Retinal pigment epithelial cell (primary cell): ENCODE results near the gene ALDH18A1.
"Not testable (repeated sequence)": the region's sequence is repeated elsewhere in the genome, so short reads cannot be mapped to it uniquely, and the experiment has no call there.

Experiments used
- DNase-seq: peaks from one replicate; pipeline ENCODE4 v3.0.0-alpha.2; 2010; ENCODE audit warnings: low read depth
- H3K4me3 ChIP-seq: 2 replicates; pipeline ENCODE4 v1.5.1; 2011; ENCODE audit warnings: mild to moderate bottlenecking, low read length, control low read depth, moderate library complexity
- CTCF ChIP-seq: conservative IDR thresholded peaks from 2 replicates; pipeline ENCODE4 v1.5.1; 2011; ENCODE audit warnings: low read depth, low read length, control low read depth, inconsistent platforms

ALDH18A1 gene

DNA sequence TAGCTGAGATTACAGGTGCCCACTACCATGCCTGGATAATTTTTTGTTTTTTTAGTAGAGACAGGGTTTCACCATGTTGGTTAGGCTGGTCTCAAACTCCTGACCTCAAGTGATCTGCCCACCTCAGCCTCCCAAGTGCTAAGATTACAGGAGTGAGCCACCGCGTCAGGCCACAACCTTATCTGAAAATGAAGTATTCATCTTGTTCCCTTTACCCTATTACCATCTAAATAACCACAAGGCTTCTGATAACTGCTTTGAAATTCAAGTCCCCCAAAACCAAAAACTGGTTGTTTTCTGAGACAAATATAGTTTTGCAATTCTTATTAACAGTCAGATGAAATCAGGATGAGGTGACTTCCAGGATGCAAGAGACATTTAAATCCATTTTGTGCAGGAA lies 34.8 kb upstream of the ALDH18A1 start:
- no peak for DNase-seq
- no peak for TF ChIP-seq CTCF
- H3K4me3 ChIP-seq = no peak overlapping the region

DNA sequence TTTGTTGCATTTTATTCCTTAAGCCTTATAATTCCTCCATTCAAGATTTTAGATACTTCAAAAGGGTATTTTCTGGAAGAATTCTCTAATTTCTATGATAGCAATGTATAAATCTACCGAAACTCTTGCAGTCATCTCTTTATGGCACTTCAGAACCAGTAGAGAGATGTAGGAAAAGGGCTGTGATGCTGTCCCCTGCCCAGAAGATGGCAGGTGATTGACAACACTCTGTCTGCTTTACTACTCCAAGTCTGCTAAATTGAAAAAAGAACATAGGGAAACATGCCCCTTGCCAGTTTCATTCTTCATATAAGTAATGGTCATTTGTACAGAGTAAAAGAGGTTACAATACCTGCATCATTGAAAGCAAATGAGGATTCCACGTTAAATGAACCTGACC lies 32.1 kb upstream of the ALDH18A1 start:
- no peak for DNase-seq
- TF ChIP-seq CTCF = no peak
- no peak overlapping the region for H3K4me3 ChIP-seq

DNA sequence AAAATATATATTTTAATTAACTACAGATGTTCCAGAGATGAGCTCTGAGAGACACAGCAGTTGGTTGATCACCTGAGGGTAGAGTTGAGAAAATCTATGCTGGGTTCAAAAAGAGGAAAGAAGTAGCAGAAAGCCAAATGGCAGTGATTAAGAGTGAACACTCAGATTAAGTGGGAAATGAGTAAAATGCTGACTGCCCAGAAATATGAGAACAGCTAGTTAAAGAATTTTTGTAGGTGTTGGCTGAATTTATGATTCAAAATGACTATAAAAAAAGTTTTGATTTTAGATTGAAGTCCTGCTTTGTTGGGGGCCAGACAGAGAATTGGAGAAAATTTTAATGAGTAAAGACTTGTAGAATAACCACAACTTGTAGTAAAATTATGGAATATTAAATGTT lies 27.5 kb upstream of the ALDH18A1 start:
- TF ChIP-seq CTCF = no peak
- no peak for DNase-seq
- no peak overlapping the region for H3K4me3 ChIP-seq

- no peak for DNase-seq
Observed at GRCh38 chr10:95675403-95676116, 19.0 kb upstream of the ALDH18A1 start.

GRCh38 chr10:95674643-95675042 lies 18.1 kb upstream of the ALDH18A1 start:
- TF ChIP-seq CTCF = no peak
- H3K4me3 ChIP-seq = no peak overlapping the region
- no peak for DNase-seq

More at GRCh38 chr10:95675403-95676116, 19.0 kb upstream of the ALDH18A1 start:
- H3K4me3 ChIP-seq = no peak overlapping the region
- TF ChIP-seq CTCF = no peak

DNA sequence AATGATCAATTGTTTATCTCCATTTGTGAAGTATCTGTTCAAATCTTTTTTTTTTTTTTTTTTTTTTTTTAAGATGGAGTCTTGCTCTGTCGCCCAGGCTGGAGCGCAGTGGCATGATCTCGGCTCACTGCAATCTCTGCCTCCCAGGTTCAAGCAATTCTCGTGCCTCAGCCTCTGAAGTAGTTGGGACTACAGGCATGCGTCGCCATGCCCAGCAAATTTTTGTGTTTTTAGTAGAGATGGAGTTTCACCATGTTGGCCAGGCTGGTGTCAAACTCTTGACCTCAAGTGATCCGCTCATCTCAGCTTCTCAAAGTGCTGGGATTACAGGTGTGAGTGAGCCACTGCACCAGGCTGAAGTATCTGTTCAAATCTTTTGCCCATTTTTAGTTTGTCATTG lies 16.1 kb upstream of the ALDH18A1 start:
- not testable (repeated sequence) for DNase-seq, H3K4me3 ChIP-seq

DNA sequence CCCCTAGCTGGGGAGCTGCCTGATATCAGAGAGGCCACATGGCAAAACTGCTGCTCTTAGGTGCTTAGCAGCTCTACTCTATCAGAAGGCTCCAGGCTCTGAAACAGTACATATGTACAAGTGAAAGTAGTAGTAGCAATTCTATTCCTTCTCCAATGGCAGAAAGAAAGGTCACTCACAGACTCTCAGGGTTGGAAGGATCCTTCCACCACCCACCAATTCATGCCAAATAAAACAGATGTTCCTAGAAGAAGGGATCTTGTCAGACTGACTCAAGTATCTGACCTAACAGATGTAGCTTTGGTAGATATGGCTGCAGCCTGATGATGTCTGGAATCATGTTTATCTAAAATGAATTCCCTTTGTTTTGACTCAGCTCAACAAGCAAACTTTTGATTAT lies 8.0 kb upstream of the ALDH18A1 start:
- no peak for TF ChIP-seq CTCF
- DNase-seq = no peak
- no peak overlapping the region for H3K4me3 ChIP-seq
